PFSK-1 (cell line): Measurements from ENCODE around the gene ARAP1.
A peak's percentile ranks its signal among the peaks of the same experiment; 100 is the strongest.

Experiments used
- FOXP2 ChIP-seq: optimal IDR thresholded peaks from 2 replicates; pipeline ENCODE3; 2011; ENCODE audit warnings: borderline replicate concordance, control low read depth, inconsistent platforms; ENCODE audit not compliant: insufficient read depth; ENCODE audit errors: extremely low read length, extremely low read depth
- POLR2AphosphoS5 ChIP-seq: IDR thresholded peaks from 2 replicates; pipeline ENCODE4 v1.6.1; 2012; ENCODE audit warnings: low read depth, mild to moderate bottlenecking, control low read depth, low read length, moderate library complexity
- REST ChIP-seq, 2 experiments: IDR thresholded peaks; 2 replicates each; pipeline versions ENCODE4 v1.6.1 to v1.8.0; 2011 to 2012; ENCODE audit warnings: low read depth in 2 of 2, low read length in 2 of 2, control low read depth in 1 of 2, inconsistent platforms in 1 of 2, mild to moderate bottlenecking in 1 of 2, moderate library complexity in 1 of 2; ENCODE audit not compliant: insufficient read depth in 1 of 2
- SIN3A ChIP-seq: IDR thresholded peaks from 2 replicates; pipeline ENCODE4 v1.6.1; 2012; ENCODE audit warnings: mild to moderate bottlenecking, low read length, moderate library complexity, borderline replicate concordance; ENCODE audit not compliant: insufficient read depth
- TAF1 ChIP-seq: IDR thresholded peaks from 2 replicates; pipeline ENCODE4 v1.6.1; 2012; ENCODE audit warnings: low read length, control low read depth, borderline replicate concordance; ENCODE audit not compliant: insufficient read depth

Gene ARAP1

GRCh38 chr11:72773291-72773690 is 21.1 kb upstream of the ARAP1 start:
- no peak for TF ChIP-seq POLR2AphosphoS5
- peak; percentile 74 for TF ChIP-seq FOXP2
- TF ChIP-seq SIN3A, result peak; percentile 66; the same call in 1 of the 2 replicates
- no peak for TF ChIP-seq REST (IDR thresholded peaks at IDR 0.05; ENCODE audit: insufficient read depth in 1 of 2, low read depth in 2 of 2, low read length in 2 of 2)

GRCh38 chr11:72772059-72772458 is 19.9 kb upstream of the ARAP1 start:
- TF ChIP-seq TAF1, result no peak
- TF ChIP-seq REST (IDR thresholded peaks at IDR 0.05; ENCODE audit: insufficient read depth in 1 of 2, low read depth in 2 of 2, low read length in 2 of 2), result no peak
- TF ChIP-seq POLR2AphosphoS5, result no peak
- no peak for TF ChIP-seq FOXP2
- TF ChIP-seq SIN3A, result no peak

GRCh38 chr11:72771507-72771906 is 19.3 kb upstream of the ARAP1 start:
- TF ChIP-seq FOXP2 (no peak), REST (IDR thresholded peaks at IDR 0.05; ENCODE audit: insufficient read depth in 1 of 2, low read depth in 2 of 2, low read length in 2 of 2) (no peak), POLR2AphosphoS5 (no peak), TAF1 (no peak), SIN3A (no peak)

GRCh38 chr11:72770799-72771198 is 18.6 kb upstream of the ARAP1 start:
- TF ChIP-seq TAF1 (no peak), SIN3A (no peak), REST (IDR thresholded peaks at IDR 0.05; ENCODE audit: insufficient read depth in 1 of 2, low read depth in 2 of 2, low read length in 2 of 2) (no peak), POLR2AphosphoS5 (no peak), FOXP2 (no peak)

- TF ChIP-seq REST (IDR thresholded peaks at IDR 0.05; ENCODE audit: insufficient read depth in 1 of 2, low read depth in 2 of 2, low read length in 2 of 2) (no peak), FOXP2 (no peak), TAF1 (no peak), SIN3A (no peak), POLR2AphosphoS5 (no peak)
Observed at GRCh38 chr11:72769680-72770079, 17.5 kb upstream of the ARAP1 start.
